NCI-H1930 (cell line): Measurements from ENCODE around the gene NHEJ1.

Experiments
- DNase-seq, 2 experiments: peaks; one replicate each; lab custom pipeline; 2025; lab: John Stamatoyannopoulos, UW

NHEJ1 gene

DNA sequence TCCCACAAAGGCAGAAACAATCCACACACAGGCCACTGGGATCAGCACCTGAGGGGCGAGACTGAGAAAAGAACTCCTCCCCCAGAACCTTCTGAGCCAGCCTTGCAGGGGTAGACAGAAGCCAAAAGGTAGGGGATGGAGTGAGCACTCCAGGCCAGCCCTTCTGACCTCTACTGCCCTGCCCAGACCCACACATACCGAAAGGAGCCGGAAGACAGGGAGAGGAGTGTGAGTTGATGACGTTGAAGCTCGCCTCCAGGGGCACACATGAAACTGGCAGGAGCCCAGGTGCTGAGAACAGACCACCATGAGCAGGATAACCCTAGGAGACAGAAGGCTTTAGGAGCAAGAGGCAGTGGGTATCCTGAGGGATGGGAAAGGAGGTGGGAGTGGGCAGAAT is 7.4 kb upstream of the NHEJ1 start:
- no peak for DNase-seq

DNA sequence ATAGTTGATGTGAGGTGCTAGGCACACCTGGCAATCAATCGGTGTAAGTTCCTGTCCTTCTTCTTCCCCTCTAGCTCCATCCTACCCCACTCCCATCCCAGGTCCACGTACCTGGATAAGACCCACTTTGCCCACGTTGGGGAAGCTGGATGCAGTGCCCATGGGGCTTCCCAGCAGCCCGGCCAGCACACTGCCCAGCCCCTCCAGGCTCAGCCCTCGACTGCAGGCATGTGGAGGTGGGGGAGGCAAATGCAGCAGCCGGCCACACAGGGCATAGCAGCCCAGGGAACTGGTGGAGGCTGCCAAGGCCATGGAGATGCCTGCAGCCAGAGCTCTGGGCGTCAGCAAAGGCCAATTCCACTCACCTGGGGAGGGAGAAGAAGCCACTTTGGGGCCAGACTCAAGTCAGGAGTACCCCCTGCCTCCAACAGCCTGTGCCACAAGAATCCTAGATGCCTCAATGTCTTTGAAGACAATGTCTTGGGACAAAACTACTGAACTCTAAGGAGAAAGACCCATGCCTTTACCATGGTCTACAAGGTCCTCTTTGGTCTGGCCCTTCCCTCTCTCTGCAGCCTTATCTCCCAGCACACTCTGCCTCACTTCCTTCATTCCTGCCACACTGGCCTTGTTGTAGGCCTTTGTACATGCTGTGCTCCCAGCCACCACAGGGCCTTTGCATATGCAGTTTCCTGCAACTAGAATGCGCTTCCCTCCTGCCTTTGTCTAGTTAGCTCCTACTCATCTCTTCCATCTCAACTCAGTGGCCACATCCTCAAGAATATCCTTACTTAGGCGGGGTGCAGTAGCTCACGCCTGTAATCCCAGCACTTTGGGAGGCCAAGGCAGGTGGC is 4.7 kb upstream of the NHEJ1 start:
- DNase-seq = no peak

- DNase-seq = no peak
Measured at GRCh38 chr2:219163156-219163555, 2.5 kb upstream of the NHEJ1 start.

DNA sequence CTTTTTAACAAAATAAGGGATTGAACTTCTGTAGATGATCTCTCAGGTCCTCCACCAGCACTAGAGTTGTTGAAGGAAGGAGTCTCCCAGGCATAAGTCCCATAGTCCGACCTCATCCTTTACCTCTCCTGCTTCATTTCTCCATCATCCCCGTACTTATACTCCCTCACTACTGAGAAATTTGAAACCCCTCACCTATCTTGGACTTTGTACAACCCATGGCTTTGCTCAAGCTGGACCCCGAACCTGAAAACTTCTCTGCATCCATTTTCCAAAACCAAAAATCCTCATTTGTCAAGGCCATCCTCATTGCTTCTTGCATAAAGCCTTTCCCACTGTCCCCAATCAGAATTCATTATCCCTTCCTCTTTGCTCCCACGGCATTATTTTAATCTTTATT is 482 bp upstream of the NHEJ1 start:
- DNase-seq = no peak

GRCh38 chr2:219159771-219160185 is 837 bp downstream of the NHEJ1 start:
- DNase-seq = no peak

DNA sequence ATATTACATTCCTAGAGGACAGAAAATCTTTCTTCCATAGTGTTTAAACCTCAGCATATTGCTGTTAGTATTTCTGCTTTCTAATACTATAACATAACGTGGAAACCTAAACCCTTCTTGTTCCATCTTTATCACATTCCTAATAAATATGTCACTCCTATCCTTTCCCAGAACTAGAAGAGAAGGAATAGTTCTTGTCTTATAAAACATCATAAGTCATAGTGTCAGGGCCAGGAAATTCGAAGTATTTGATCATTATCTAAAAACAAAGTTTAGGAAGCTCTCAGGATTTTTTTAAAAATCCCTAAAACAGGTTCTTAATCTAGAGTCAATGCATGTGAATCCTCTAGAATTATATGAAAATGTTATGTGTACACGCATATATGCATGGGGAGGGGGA is 2.0 kb downstream of the NHEJ1 start:
- no peak for DNase-seq

DNA sequence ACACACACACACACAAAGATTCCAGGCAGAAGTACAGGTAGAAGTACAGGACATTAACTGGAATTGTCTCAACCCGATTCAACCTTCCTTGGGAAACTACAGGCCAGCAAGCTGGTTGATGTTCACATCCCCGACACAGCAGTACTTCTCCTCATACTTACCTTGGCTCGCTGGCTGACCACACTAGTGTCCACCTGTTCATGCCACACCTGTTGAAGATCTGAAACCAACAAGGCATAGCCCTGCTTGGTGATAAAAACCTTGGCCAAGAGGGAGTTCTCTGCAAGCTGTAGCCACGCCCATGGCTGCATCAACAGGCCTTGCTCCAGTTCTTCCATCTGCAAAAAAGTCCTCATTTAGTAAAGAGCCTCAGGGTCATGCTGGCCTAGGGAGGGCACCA is 2.6 kb downstream of the NHEJ1 start:
- no peak for DNase-seq

DNA sequence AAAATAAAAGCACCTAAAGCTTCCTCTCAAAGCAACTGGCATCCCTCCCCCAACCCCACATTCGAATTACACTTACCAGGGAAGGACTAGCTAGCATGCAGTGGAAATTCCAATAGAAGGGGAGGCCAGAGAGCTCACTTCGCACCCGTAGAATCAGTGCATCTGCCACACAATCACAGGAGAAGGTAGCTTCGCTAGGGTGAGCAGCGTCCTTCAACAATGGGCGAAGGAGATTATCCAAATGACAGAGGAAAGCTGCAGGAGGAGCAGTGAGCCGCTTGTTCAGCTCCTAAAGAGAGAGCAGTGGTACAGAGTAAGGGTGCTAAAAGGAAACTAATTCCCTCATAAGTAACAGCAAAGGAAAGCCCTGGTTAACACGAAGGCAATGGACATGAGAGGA is 3.2 kb downstream of the NHEJ1 start:
- DNase-seq = no peak

- peak; percentile 41 to 87 for DNase-seq
Measured at GRCh38 chr2:219155054-219155644, 5.5 kb downstream of the NHEJ1 start.

- no peak for DNase-seq
Measured at GRCh38 chr2:219149667-219150066, 10.9 kb downstream of the NHEJ1 start.

DNA sequence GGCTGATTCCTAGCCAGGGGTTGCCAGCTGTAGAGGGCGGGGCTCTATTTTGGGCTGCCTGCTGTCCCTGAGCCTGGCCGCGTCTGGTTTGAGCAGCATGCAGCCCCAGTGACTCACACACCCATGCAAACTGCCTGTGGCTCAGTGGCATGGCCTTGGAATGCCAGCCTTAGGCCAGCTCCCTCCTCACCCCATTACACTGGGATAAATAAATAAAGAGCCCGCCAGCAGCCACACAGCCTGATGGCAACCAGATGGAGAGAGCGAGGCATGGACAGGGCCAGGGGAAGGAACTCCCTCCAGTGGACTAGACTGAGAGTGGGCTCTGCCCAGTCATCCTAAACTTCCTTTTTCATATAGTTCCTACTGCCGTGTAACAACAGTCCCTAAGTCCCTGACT is 18.3 kb downstream of the NHEJ1 start:
- DNase-seq = no peak

DNA sequence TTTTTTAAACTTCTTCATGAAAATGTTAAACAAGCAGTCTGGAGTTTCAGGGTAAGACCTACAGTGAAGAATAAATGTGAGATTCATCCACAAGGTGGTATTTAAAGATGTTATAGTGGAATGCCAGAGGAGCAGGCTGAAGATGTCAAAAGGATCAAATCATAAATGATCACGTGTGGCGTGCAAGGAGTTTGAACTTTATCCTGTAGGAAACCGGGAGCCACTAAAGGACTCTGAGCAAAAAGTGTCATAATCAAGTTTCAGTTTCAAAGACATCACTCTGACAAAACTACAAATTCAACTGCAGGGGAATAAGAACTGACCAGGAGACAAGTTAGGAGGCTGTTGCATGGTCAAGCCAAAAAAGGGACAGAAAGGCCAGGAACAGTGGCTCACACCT is 19.9 kb downstream of the NHEJ1 start:
- no peak for DNase-seq

GRCh38 chr2:219133976-219134375 is 26.6 kb downstream of the NHEJ1 start:
- DNase-seq = no peak

- no peak for DNase-seq
Measured at GRCh38 chr2:219131744-219132143, 28.9 kb downstream of the NHEJ1 start.

DNA sequence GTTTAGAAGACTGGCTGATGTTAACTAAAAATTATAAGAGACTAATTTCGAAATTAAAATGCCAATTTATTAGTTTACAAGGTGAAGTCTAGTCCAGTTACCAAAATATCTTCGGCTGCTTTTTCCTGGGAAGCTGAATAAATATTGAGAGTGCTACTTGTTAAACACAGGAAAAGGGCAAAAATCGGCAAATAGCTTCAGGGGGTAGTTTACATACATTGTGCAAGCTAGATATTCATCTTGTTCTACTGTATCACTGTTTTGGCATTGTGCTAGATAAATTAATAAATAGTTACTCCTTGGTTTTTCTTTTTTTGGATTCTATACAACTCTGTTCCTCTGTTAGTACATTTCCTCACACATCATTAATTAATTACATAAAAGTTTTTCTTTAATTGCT is 29.3 kb downstream of the NHEJ1 start:
- DNase-seq = no peak

DNA sequence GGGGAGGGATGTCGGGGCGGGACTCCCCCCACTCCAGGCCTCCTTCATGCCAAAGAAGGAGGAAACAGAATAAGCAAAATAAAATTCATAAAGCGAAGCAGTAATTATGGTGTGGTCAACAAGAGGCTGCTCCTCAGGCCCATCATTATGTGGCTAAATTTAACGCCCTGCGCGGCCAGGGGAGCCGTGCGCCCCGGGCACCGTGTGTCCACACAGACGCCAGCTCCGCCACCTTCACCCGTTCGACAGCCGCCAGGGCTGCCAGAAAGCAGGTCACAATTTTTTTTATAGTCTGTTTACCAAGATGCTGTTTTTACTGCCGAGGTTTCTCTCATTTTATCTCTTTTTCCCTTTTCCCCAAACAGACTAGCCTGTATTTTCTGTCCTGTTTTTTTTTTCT is 31.0 kb downstream of the NHEJ1 start:
- no peak for DNase-seq

DNA sequence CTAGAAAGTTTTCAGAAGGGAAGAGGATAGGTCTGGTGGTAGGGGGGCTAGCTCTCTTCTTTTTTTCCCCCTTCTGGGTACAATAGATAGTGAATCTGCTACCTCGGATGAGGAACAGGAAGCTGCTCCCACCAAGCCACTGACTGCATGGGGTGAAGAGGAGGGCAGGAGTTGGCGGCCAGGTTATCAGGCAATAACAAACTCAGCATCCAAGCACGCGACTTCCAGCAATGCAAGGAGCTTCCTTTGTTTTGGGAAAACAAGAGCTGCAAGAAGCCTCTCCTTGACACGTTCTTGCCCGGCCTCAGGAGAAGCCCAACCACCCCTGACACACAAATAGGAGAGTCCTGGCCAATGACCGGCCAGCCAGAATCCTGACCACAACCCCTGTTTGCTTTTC is 32.2 kb downstream of the NHEJ1 start:
- no peak for DNase-seq

DNA sequence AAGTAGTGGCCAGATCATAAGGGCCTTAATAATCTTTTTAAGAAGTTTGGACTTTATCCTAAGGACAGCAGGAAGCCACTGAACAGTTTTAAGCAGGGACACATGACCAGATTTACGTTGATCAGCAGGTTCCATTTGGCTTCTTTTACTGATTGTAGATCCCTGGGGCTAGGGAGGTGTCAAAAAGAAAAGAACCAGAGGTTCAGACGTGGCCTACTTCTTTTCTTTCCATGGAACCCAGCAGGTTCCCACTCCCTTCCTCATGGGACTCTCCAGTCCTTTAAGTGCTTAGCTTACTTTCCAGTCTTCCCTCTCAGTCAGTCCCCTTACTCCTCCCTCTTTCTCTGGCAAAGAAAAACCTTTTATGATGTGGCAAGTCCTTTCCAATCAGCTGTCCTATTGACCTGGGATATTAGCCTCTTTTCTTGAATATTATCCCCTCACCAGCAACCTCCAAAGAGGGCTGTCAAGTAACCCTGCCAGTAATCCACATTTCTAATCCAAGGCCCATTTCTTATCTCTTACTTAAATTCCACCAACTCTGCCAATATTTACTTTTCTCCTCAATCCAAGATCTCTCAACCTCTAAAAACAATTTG is 33.5 kb downstream of the NHEJ1 start:
- DNase-seq = no peak

- DNase-seq = no peak
Measured at GRCh38 chr2:219126555-219126954, 34.1 kb downstream of the NHEJ1 start.

DNA sequence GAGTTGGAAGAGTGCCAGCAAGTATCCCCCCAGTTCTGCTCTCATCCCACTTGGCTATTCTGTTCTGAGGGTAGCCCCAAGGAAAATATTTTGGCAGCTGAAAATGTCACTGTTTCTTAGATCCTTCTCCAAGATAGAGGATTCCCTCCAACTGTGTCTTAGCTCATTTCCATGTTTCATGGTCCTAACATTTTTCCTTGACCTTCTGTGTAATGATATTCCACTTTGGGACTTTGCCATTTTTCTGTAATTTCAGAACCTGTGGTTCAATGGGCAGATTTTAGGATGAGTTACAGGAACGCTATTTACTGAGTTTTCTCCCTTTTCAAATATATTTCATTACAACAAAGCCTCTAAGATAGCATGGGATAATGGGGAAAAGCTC is 34.7 kb downstream of the NHEJ1 start:
- DNase-seq = no peak

DNA sequence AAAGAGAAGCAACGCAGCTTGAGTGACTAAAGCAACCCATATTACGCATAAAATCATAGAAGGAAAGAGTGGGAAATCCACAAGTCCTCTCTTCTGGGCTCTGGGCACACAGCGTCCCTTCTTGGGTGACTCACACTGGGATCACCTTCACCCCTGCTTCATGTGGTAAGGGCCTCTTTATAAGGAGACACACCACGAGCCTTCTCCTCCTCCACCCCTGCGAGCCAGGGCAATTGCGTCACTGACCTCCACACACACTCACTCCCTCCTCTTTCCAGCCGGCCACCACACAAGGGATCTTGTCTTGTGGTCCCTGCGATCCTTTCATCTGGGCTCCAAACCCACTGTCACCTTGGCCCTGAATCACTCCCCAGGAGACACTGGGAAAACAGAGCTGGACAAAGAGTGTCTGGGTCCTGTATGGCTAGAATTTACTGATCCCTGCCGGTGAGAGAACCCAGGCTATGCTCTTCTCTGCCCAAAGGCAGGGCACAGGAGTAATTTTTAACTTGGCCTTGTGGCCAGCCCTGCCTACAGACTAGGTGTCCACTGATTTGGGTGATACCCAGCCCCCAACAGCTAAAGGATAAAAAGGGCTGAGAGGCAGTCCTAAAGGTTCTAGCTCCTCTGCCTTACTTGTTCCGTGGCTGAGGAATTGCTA is 35.3 kb downstream of the NHEJ1 start:
- no peak for DNase-seq

DNA sequence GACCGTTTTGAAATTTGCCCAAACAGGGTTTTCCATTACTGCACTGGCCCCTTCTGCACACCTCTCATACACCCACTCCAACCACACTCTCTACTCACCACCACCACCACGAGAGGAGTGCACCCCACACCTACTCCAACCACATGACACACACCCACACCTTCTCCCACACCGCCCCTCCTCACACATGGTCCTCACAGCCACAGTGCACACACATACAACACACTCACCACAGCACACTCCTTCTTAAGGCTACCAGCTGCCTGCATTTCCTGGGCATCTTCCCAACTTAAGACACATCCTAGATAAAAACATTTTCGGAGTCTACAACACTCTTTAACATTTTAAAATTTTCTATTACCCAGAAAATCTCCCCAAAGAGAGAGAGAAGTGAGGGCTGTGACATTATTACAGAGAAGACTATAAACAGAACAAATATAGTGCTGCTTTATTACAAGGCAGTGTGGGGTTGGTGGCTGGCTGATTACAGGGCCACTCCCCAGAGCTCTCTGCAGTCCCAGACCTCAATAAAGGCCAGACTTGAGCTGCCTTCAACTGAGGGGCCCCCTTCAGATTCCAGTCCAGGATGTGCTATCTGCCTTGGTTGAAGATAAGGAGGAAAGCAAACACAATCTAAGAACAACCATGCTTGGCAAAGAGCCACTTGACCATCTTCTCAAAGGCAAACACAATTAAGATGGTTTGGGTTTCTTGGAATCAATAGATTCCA is 36.1 kb downstream of the NHEJ1 start:
- no peak for DNase-seq
